ENCODE data around the gene DNAH10. TPM values are rescaled to one million over a fixed set of nuclear protein-coding genes. Genes with fewer than 3 reads are reported as not detected.

The DNAH10 gene
- total and polyA plus RNA-seq, 10 of the 15 experiments (the other 5 are each of a cell fraction or from before 2014, with no cell fraction given) = 0.01 to 0.32 (median 0.06) TPM

DNA sequence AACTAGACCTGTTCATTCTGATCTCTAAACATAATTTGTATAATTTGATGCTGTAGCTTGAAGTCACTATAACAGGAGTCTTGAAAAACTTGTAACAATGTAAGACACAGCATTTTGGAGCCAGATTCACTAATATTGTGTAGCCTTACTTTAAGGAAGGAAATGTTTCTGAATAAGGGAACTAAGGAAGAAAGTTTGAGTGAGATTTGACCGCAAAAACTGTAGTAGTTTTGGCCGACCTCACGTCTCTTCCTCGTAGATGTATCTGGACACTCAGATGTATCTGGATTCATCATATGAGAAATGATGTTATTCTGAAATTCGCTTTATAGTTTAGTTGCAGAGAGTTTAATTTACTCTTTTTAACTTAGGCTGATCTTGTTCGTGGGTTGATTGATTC, 13.9 kb upstream of the DNAH10 start (continued):
- no peak for TF ChIP-seq RAD21 (IDR thresholded peaks at IDR 0.05; ENCODE audit: insufficient read depth, low read depth, low read length)

DNA sequence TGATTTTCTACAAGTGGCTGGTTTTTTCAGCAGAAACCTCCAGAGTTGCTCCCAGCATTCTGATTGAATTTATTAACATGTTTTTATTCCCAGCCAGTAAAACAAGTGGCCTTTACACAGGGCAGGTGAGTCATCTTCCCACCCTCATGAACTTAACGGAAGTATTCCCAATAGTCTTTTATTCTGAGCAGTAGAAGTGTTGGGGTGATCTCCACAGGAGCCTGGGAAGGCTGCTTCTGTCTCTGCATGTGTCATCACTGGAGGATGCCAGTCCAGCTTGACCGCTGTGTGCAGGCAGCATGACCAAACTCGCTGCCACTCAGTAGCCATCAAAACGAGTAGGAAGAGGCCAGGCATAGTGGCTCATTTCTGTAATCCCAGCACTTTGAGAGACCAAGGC, 13.4 kb upstream of the DNAH10 start:
- DNase-seq (ENCODE audit: low read depth, low spot score) = no peak
- H3K9ac ChIP-seq (ENCODE audit: control insufficient read depth, insufficient read depth, low read length) = no peak overlapping the region
- H3K4me1 ChIP-seq (ENCODE audit: control insufficient read depth, insufficient read depth, low read length) = no peaks in the 10 kb centered on the region; the same call in 1 of the 2 replicates
- SMC1A ChIA-PET (ENCODE audit: uncharacterized antibody, unreplicated experiment) = no interaction called here
- RAD21 ChIA-PET (ENCODE audit: unreplicated experiment) = interaction anchor here (2.0 kb wide), 1 partner anchor 34 kb away, joined by 4 read pairs; no protein-coding TSS in a partner anchor
- H2AFZ ChIP-seq (ENCODE audit: control insufficient read depth, low read depth, low read length) = no peak overlapping the region
- H3K27ac ChIP-seq (ENCODE audit: control insufficient read depth, insufficient read depth) = no peak overlapping the region
- no peak overlapping the region for H3K4me2 ChIP-seq (ENCODE audit: control insufficient read depth, insufficient read depth)
- peaks cover 10 to 25% of the 10 kb centered on the region in 2 experiments for H3K36me3 ChIP-seq (ENCODE audit: control insufficient read depth in 2 of 2, insufficient read depth in 2 of 2, low read length in 1 of 2)
- H3K79me2 ChIP-seq (ENCODE audit: control insufficient read depth, insufficient read depth, low read length) = no peaks in the 10 kb centered on the region
- no peak for FAIRE-seq
- intact Hi-C loops (cut with micrococcal nuclease; ENCODE audit: unreplicated experiment) = no loop called here
- WGBS (ENCODE audit: insufficient coverage, insufficient replicate concordance, low lambda C conversion rate, missing lambda C conversion rate) = 73% methylated on average over 4 of the region's 4 CpGs
- no peak for ATAC-seq
- no peak for TF ChIP-seq SREBF2 (IDR thresholded peaks at IDR 0.05; ENCODE audit: low read length)
- TF ChIP-seq, protein P1, sequence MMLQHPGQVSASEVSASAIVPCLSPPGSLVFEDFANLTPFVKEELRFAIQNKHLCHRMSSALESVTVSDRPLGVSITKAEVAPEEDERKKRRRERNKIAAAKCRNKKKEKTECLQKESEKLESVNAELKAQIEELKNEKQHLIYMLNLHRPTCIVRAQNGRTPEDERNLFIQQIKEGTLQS (IDR thresholded peaks at IDR 0.05; ENCODE audit: borderline replicate concordance, extremely low read depth, low read depth, low read length) = no peak
- TF ChIP-seq, protein P2, sequence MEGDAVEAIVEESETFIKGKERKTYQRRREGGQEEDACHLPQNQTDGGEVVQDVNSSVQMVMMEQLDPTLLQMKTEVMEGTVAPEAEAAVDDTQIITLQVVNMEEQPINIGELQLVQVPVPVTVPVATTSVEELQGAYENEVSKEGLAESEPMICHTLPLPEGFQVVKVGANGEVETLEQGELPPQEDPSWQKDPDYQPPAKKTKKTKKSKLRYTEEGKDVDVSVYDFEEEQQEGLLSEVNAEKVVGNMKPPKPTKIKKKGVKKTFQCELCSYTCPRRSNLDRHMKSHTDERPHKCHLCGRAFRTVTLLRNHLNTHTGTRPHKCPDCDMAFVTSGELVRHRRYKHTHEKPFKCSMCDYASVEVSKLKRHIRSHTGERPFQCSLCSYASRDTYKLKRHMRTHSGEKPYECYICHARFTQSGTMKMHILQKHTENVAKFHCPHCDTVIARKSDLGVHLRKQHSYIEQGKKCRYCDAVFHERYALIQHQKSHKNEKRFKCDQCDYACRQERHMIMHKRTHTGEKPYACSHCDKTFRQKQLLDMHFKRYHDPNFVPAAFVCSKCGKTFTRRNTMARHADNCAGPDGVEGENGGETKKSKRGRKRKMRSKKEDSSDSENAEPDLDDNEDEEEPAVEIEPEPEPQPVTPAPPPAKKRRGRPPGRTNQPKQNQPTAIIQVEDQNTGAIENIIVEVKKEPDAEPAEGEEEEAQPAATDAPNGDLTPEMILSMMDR (IDR thresholded peaks at IDR 0.05 in 2 of 3, conservative IDR thresholded peaks at IDR 0.05 in 1 of 3; ENCODE audit: control insufficient read depth in 2 of 3, extremely low read depth in 1 of 3, insufficient read depth in 1 of 3, low read depth in 3 of 3, low read length in 3 of 3) = no peak
- TF ChIP-seq, protein P3, sequence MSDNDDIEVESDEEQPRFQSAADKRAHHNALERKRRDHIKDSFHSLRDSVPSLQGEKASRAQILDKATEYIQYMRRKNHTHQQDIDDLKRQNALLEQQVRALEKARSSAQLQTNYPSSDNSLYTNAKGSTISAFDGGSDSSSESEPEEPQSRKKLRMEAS (IDR thresholded peaks at IDR 0.05; ENCODE audit: low read depth, low read length) = no peak
- TF ChIP-seq GABPA (IDR thresholded peaks at IDR 0.05; ENCODE audit: low read depth) = no peak
- no peak for TF ChIP-seq RELA (IDR thresholded peaks at IDR 0.05; ENCODE audit: borderline replicate concordance, partially characterized antibody)
- no peak for TF ChIP-seq SP1 (IDR thresholded peaks at IDR 0.05; ENCODE audit: low read depth, low read length)
- TF ChIP-seq, protein P4, sequence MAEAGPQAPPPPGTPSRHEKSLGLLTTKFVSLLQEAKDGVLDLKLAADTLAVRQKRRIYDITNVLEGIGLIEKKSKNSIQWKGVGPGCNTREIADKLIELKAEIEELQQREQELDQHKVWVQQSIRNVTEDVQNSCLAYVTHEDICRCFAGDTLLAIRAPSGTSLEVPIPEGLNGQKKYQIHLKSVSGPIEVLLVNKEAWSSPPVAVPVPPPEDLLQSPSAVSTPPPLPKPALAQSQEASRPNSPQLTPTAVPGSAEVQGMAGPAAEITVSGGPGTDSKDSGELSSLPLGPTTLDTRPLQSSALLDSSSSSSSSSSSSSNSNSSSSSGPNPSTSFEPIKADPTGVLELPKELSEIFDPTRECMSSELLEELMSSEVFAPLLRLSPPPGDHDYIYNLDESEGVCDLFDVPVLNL (IDR thresholded peaks at IDR 0.05; ENCODE audit: low read depth, low read length) = no peak
- no peak for TF ChIP-seq TBL1XR1 (IDR thresholded peaks at IDR 0.05; ENCODE audit: low read depth, low read length)
- no peak for TF ChIP-seq SREBF1 (IDR thresholded peaks at IDR 0.05; ENCODE audit: low read length)
- TF ChIP-seq, protein P5, sequence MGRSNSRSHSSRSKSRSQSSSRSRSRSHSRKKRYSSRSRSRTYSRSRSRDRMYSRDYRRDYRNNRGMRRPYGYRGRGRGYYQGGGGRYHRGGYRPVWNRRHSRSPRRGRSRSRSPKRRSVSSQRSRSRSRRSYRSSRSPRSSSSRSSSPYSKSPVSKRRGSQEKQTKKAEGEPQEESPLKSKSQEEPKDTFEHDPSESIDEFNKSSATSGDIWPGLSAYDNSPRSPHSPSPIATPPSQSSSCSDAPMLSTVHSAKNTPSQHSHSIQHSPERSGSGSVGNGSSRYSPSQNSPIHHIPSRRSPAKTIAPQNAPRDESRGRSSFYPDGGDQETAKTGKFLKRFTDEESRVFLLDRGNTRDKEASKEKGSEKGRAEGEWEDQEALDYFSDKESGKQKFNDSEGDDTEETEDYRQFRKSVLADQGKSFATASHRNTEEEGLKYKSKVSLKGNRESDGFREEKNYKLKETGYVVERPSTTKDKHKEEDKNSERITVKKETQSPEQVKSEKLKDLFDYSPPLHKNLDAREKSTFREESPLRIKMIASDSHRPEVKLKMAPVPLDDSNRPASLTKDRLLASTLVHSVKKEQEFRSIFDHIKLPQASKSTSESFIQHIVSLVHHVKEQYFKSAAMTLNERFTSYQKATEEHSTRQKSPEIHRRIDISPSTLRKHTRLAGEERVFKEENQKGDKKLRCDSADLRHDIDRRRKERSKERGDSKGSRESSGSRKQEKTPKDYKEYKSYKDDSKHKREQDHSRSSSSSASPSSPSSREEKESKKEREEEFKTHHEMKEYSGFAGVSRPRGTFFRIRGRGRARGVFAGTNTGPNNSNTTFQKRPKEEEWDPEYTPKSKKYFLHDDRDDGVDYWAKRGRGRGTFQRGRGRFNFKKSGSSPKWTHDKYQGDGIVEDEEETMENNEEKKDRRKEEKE (IDR thresholded peaks at IDR 0.05) = no peak
- CTCF ChIA-PET = no interaction called here
- in situ Hi-C loops (cut with MboI) = no loop called here
- H3K9me3 ChIP-seq (replicated peaks; ENCODE audit: control insufficient read depth, insufficient read depth, low read length) = no peaks in the 10 kb centered on the region
- H3K4me3 ChIP-seq = no peak overlapping the region
- BruUV-seq (replicated peaks) = no TSS peak
- POLR2A ChIA-PET = no interaction called here
- no peaks in the 10 kb centered on the region for H3K27me3 ChIP-seq (replicated peaks in 1 of 2; ENCODE audit: control insufficient read depth in 2 of 2, insufficient read depth in 2 of 2, low read length in 1 of 2)
- H4K20me1 ChIP-seq (ENCODE audit: control insufficient read depth, insufficient read depth) = no peaks in the 10 kb centered on the region
